Gastrocnemius medialis (tissue), 4 donors: ENCODE data around the gene FAM32A. TPM values are rescaled to one million over a fixed set of nuclear protein-coding genes. Genes with fewer than 3 reads are reported as not detected.

ENCODE experiments used
- ATAC-seq, 2 donors: fragments of 150-250 bp; one replicate each; pipeline ENCODE4 v1.9.1; 2016
- DNase-seq, 2 donors: peaks; one replicate each; pipeline ENCODE4 v3.0.0-alpha.2; 2019
- H3K27ac ChIP-seq, 4 donors: fragments of 200-600 bp; sonication (generic); 1 replicate in 1 of 4; 2 replicates in 3 of 4; pipeline ENCODE4 v1.5.1; 2016 to 2018; ENCODE audit warnings: mild to moderate bottlenecking in 2 of 4, moderate library complexity in 1 of 4
- H3K27me3 ChIP-seq, 3 donors: fragments of 200-600 bp; sonication (generic) in 2 of 3; 1 replicate in 1 of 3; 2 replicates in 2 of 3; pipeline versions ENCODE4 v1.5.1 to v1.6.0; 2016 to 2019; ENCODE audit warnings: mild to moderate bottlenecking in 1 of 3, moderate library complexity in 1 of 3
- H3K36me3 ChIP-seq, 2 donors: fragments of 200-600 bp; sonication (generic) in 1 of 2; one replicate each; pipeline ENCODE4 v1.5.1; 2017 to 2018
- H3K4me1 ChIP-seq, 2 donors: fragments of 200-600 bp; sonication (generic) in 1 of 2; one replicate each; pipeline ENCODE4 v1.5.1; 2016 to 2017; ENCODE audit warnings: mild to moderate bottlenecking in 2 of 2
- H3K4me3 ChIP-seq, 4 donors: fragments of 200-600 bp; sonication (generic) in 3 of 4; 1 replicate in 1 of 4; 2 replicates in 3 of 4; pipeline ENCODE4 v1.5.1; 2016 to 2019; ENCODE audit warnings: mild to moderate bottlenecking in 2 of 4
- H3K9me3 ChIP-seq, 3 donors: fragments of 200-600 bp; sonication (generic) in 2 of 3; 1 replicate in 1 of 3; 2 replicates in 2 of 3; pipeline ENCODE4 v1.5.1; 2016 to 2019
- CTCF ChIP-seq, 5 experiments: fragments of 450-650 bp in 3 of 5; fragments of 200-600 bp in 2 of 5; sonication (generic) in 2 of 5; IDR thresholded peaks in 4 of 5; conservative IDR thresholded peaks in 1 of 5; 1 replicate in 4 of 5; 2 replicates in 1 of 5; pipeline ENCODE4 v1.5.1; 2016 to 2019; ENCODE audit warnings: antibody characterized with exemption in 5 of 5, mild to moderate bottlenecking in 3 of 5, moderate library complexity in 3 of 5
- POLR2A ChIP-seq, 2 donors: fragments of 450-650 bp; IDR thresholded peaks; one replicate each; pipeline ENCODE4 v1.6.1; 2017; ENCODE audit warnings: antibody characterized with exemption in 2 of 2, mild to moderate bottlenecking in 2 of 2, moderate library complexity in 2 of 2
- in situ Hi-C, 4 donors: fragments of 200-750 bp; cut with MboI; loops; one replicate each; pipeline versions ENCODE4 v1.15.0 to v1.8.0; 2017; ENCODE audit warnings: low sequenced_read_pairs in 4 of 4
- intact Hi-C: fragments of 100-400 bp; cut with DNase I; formaldehyde crosslinking; loops from one replicate; pipeline ENCODE4 v1.15.1; 2023; ENCODE audit warnings: low total_unique reads
- total RNA-seq, 4 donors: library from RNA; depleted of rRNA; stranded (reverse); fragments of >200 nt; gene quantifications; one replicate each; pipeline versions ENCODE4 v1.1.0 to v1.2.3, GENCODE V29; 2016

Gene FAM32A
- total RNA-seq, 4 donors from 2014 or later, result 57.2 to 72.3 (median 63.6) TPM

GRCh38 chr19:16233081-16233776, 48.0 kb downstream of the FAM32A start:
- Histone ChIP-seq H3K36me3 (peaks cover 0 to 70% of the 10 kb centered on the region in 2 donors), H3K9me3 (no peaks in the 10 kb centered on the region), H3K4me1 (no peaks in the 10 kb centered on the region), H3K27me3 (no peaks in the 10 kb centered on the region), H3K27ac (no peak overlapping the region), H3K4me3 (no peak overlapping the region)
- TF ChIP-seq CTCF (IDR thresholded peaks at IDR 0.05 in 4 of 5, conservative IDR thresholded peaks at IDR 0.05 in 1 of 5), result no peak
- TF ChIP-seq POLR2A (IDR thresholded peaks at IDR 0.05), result no peak
- intact Hi-C loops (no loop called here), in situ Hi-C loops (loop anchor here in 1 of 4 donors (25.0 kb wide), 1 partner anchor 304 kb away; the partner anchor contains the start of gene CHERP)
- ATAC-seq (no peak), DNase-seq (no peak)

GRCh38 chr19:16233836-16234551, 48.8 kb downstream of the FAM32A start:
- in situ Hi-C loops, result loop anchor here in 1 of 4 donors (25.0 kb wide), 1 partner anchor 303 kb away; the partner anchor contains the start of gene CHERP

GRCh38 chr19:16234552-16235445, 49.6 kb downstream of the FAM32A start:
- Histone ChIP-seq H3K36me3 (peaks cover 0 to 55% of the 10 kb centered on the region in 2 donors), H3K9me3 (no peaks in the 10 kb centered on the region), H3K4me1 (no peaks in the 10 kb centered on the region), H3K27me3 (no peaks in the 10 kb centered on the region), H3K27ac (no peak overlapping the region), H3K4me3 (no peak overlapping the region)
- TF ChIP-seq CTCF (IDR thresholded peaks at IDR 0.05 in 4 of 5, conservative IDR thresholded peaks at IDR 0.05 in 1 of 5) (no peak), POLR2A (IDR thresholded peaks at IDR 0.05) (no peak)
- intact Hi-C loops (no loop called here), in situ Hi-C loops (loop anchor here in 1 of 4 donors (25.0 kb wide), 1 partner anchor 303 kb away; the partner anchor contains the start of gene CHERP)
- no peak for DNase-seq
- no peak for ATAC-seq

More at GRCh38 chr19:16233836-16234551, 48.8 kb downstream of the FAM32A start:
- TF ChIP-seq POLR2A (IDR thresholded peaks at IDR 0.05) (no peak), CTCF (IDR thresholded peaks at IDR 0.05 in 4 of 5, conservative IDR thresholded peaks at IDR 0.05 in 1 of 5) (no peak)
- Histone ChIP-seq H3K27ac (no peak overlapping the region), H3K27me3 (no peaks in the 10 kb centered on the region), H3K4me1 (no peaks in the 10 kb centered on the region), H3K36me3 (peaks cover 0 to 63% of the 10 kb centered on the region in 2 donors), H3K4me3 (no peak overlapping the region), H3K9me3 (no peaks in the 10 kb centered on the region)
- intact Hi-C loops, result no loop called here
- DNase-seq, result no peak
- ATAC-seq, result no peak

GRCh38 chr19:16235811-16236652, 50.8 kb downstream of the FAM32A start:
- intact Hi-C loops, result no loop called here
- no peaks in the 10 kb centered on the region for H3K27me3 ChIP-seq
- H3K9me3 ChIP-seq, result no peaks in the 10 kb centered on the region
- H3K36me3 ChIP-seq, result peaks cover 0 to 44% of the 10 kb centered on the region in 2 donors
- no peak overlapping the region for H3K27ac ChIP-seq
- DNase-seq, result no peak
- no peak for TF ChIP-seq POLR2A (IDR thresholded peaks at IDR 0.05)
- no peak for TF ChIP-seq CTCF (IDR thresholded peaks at IDR 0.05 in 4 of 5, conservative IDR thresholded peaks at IDR 0.05 in 1 of 5)
- no peaks in the 10 kb centered on the region for H3K4me1 ChIP-seq
- no peak for ATAC-seq
- H3K4me3 ChIP-seq, result no peak overlapping the region
- in situ Hi-C loops, result loop anchor here in 1 of 4 donors (25.0 kb wide), 1 partner anchor 301 kb away; the partner anchor contains the start of gene CHERP
